WERI-Rb-1 (cell line): ENCODE results near the gene VSIG10L2.

Experiments used
- DNase-seq: peaks from one replicate; pipeline ENCODE4 v3.0.0-alpha.2; 2020
- H3K27ac ChIP-seq: fragments of 250-450 bp; sonication (Bioruptor Pico); 2 replicates; pipeline ENCODE4 v1.5.1; 2020; ENCODE audit warnings: mild to moderate bottlenecking, moderate library complexity
- H3K27me3 ChIP-seq: fragments of 250-450 bp; sonication (Bioruptor Pico); 2 replicates; pipeline ENCODE4 v1.5.1; 2021; ENCODE audit warnings: mild to moderate bottlenecking, low read depth, moderate library complexity; ENCODE audit not compliant: insufficient read depth, severe bottlenecking
- H3K36me3 ChIP-seq: fragments of 250-450 bp; sonication (Bioruptor Pico); 2 replicates; pipeline ENCODE4 v1.5.1; 2020; ENCODE audit warnings: mild to moderate bottlenecking, moderate library complexity
- H3K4me3 ChIP-seq: 2 replicates; pipeline ENCODE4 v1.5.1; 2011; ENCODE audit warnings: low read depth, mild to moderate bottlenecking, control low read depth, low read length
- H3K9me3 ChIP-seq: fragments of 250-450 bp; sonication (Bioruptor Pico); 2 replicates; pipeline ENCODE4 v1.5.1; 2021; ENCODE audit warnings: mild to moderate bottlenecking, moderate library complexity; ENCODE audit not compliant: severe bottlenecking
- TF ChIP-seq, protein P1 (sequence below): IDR thresholded peaks from 2 replicates; pipeline ENCODE4 v1.5.1; 2011; ENCODE audit warnings: low read depth, mild to moderate bottlenecking, control low read depth, inconsistent platforms, low read length

Gene VSIG10L2

DNA sequence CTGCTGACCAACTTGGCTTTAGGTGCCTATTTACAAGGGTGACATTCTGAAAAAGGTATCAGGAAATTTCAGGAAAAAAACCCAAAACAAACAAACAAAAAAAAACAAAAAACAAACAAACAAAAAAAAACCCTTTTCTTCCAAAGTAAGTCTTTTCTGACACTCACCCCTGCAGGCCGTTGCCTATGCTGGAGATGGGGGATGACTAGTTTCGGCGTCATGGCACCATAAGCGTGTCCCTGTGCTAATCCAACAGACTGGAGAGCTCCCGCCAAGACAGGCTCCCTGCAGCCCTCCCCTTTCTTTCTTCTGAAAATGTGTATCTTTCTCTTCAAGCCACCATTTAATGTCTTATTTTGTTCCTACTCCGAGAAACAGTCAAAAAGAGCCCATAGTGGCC, 13.7 kb downstream of the VSIG10L2 start:
- no peak for DNase-seq
- Histone ChIP-seq H3K9me3 (peaks cover 5% of the 10 kb centered on the region), H3K27me3 (no peaks in the 10 kb centered on the region), H3K27ac (no peak overlapping the region), H3K36me3 (peaks cover 17% of the 10 kb centered on the region), H3K4me3 (no peak overlapping the region)
- TF ChIP-seq, protein P1, sequence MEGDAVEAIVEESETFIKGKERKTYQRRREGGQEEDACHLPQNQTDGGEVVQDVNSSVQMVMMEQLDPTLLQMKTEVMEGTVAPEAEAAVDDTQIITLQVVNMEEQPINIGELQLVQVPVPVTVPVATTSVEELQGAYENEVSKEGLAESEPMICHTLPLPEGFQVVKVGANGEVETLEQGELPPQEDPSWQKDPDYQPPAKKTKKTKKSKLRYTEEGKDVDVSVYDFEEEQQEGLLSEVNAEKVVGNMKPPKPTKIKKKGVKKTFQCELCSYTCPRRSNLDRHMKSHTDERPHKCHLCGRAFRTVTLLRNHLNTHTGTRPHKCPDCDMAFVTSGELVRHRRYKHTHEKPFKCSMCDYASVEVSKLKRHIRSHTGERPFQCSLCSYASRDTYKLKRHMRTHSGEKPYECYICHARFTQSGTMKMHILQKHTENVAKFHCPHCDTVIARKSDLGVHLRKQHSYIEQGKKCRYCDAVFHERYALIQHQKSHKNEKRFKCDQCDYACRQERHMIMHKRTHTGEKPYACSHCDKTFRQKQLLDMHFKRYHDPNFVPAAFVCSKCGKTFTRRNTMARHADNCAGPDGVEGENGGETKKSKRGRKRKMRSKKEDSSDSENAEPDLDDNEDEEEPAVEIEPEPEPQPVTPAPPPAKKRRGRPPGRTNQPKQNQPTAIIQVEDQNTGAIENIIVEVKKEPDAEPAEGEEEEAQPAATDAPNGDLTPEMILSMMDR: no peak

DNA sequence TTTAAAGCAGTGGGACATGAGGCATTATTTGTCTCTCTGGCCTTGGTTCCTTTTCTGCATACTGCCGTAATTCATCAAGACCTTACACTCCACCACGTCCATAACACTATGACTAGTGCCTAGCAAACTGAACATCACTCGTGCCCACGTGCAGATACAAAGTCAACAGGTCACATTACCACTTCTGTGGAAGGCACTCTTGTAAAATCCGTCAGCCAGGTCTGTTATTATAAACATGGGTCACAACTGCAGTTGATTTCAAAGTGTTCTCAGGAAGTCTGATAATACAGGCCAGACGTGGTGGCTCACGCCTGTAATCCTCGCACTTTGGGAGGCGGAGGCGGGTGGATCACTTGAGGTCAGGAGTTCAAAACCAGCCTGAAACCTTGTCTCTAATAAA, 14.1 kb downstream of the VSIG10L2 start:
- DNase-seq: no peak
- peaks cover 5% of the 10 kb centered on the region for H3K9me3 ChIP-seq
- no peak overlapping the region for H3K27ac ChIP-seq
- peaks cover 17% of the 10 kb centered on the region for H3K36me3 ChIP-seq
- TF ChIP-seq, protein P1: no peak
- H3K27me3 ChIP-seq: no peaks in the 10 kb centered on the region
- no peak overlapping the region for H3K4me3 ChIP-seq

DNA sequence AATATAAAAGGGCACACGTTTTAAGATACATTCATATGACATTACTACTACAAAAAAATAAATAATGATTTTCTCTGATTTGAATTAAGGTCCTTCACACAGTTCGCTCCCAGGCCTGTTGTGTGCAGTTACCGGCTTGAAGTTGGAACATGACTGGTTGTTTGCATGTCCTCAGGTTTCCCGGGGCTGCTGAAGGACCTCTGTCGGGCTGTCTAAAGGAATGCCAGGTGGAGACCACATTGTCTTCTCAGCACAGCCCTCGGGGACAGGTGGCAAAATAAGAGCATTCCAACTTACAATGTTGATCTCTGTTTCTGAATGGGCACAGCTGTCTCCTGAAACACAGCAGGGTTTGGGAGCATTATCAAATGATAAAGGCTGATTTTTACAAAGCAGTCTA, 14.9 kb downstream of the VSIG10L2 start:
- TF ChIP-seq, protein P1: no peak
- H3K9me3 ChIP-seq: peaks cover 5% of the 10 kb centered on the region
- no peaks in the 10 kb centered on the region for H3K27me3 ChIP-seq
- no peak for DNase-seq
- H3K27ac ChIP-seq: no peak overlapping the region
- peaks cover 17% of the 10 kb centered on the region for H3K36me3 ChIP-seq
- H3K4me3 ChIP-seq: no peak overlapping the region

DNA sequence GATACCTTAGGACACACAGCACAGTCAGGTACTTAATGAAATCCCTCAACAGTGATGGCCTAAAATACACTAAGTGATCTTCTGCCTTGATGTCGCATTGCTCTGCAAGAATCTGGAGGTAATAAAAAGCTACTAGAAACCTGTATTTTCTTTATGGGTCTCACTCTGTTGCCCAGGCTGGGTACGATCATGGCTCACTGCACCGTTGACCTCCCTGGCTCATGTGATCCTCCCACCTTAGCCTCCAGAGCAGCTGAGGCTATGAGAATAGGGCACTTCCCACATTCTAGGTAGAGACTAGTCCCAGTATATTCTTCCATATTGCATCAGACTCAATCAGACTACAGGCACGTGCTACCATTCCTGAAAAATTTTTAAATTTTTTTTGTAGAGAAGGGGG, 21.7 kb downstream of the VSIG10L2 start:
- no peaks in the 10 kb centered on the region for H3K27me3 ChIP-seq
- H3K27ac ChIP-seq: no peak overlapping the region
- peaks cover 5% of the 10 kb centered on the region for H3K9me3 ChIP-seq
- no peak for DNase-seq
- no peak overlapping the region for H3K4me3 ChIP-seq
- TF ChIP-seq, protein P1: no peak
- H3K36me3 ChIP-seq: no peaks in the 10 kb centered on the region; the same call in 1 of the 2 replicates

DNA sequence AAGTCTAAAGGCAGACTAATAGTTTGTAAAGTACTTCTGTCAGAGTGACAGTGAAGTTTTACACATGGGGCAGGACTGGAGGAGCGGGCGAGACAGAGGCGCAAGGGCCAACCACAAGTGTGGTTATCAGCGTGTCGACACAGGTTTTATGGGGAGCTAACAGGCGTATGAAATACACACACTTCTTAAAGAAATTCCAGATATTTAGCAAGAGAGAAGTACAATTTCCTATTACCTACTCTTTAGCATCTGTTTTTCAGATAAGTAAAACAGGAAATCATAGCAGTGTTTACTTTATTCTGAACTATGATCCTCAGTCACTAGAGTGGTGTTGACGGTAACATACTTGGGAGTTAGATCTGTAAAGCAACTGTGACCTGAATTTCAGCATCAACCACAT, 22.5 kb downstream of the VSIG10L2 start:
- Histone ChIP-seq H3K9me3 (no peaks in the 10 kb centered on the region), H3K4me3 (no peak overlapping the region), H3K27me3 (no peaks in the 10 kb centered on the region), H3K27ac (no peak overlapping the region), H3K36me3 (no peaks in the 10 kb centered on the region; the same call in 1 of the 2 replicates)
- DNase-seq: no peak
- TF ChIP-seq, protein P1: no peak

DNA sequence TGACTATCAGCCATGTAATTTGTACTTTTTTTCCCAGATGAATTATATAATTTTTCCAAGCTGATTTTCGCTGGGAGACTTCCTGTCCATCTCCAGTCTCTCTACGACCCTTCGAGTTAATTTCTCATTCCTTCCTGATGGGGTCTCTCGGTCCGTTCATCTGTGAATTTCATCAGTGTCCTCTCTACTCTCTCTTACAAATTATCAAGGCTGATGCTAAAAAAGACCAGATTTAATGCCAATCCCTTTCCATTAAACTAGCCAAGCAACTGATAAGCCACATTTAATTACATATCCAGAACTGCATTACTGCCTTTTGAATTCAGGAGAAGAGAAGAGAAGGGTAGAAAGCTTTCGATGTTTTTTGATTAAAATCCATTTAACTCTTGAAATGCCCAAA, 25.8 kb downstream of the VSIG10L2 start:
- TF ChIP-seq, protein P1: no peak
- H3K4me3 ChIP-seq: no peak overlapping the region
- H3K27ac ChIP-seq: no peak overlapping the region
- no peaks in the 10 kb centered on the region for H3K9me3 ChIP-seq
- H3K27me3 ChIP-seq: no peaks in the 10 kb centered on the region
- H3K36me3 ChIP-seq: peaks cover 5% of the 10 kb centered on the region
- DNase-seq: no peak
